HCT116 (cell line): ENCODE data around the gene NARF. TPM values are rescaled to one million over a fixed set of nuclear protein-coding genes. Genes with fewer than 3 reads are reported as not detected.

Experiments
- ATAC-seq: fragments of 200-7000 bp; cut with Tn5 transposase; 2 replicates; pipeline ENCODE4 v1.9.1; 2020; ENCODE audit warnings: mild to moderate bottlenecking, moderate library complexity
- BruUV-seq: library from RNA; stranded (reverse); fragments of 400-500 nt; replicated peaks from 2 replicates; lab custom pipeline; 2021; lab: Mats Ljungman, UMichigan
- CTCF ChIA-PET: fragments of 300-600 bp; sonication (Branson Sonifier 250); formaldehyde crosslinking; loops from one replicate; lab custom pipeline; 2021; ENCODE audit warnings: antibody characterized with exemption; lab: Charles Lee
- POLR2A ChIA-PET: fragments of 300-600, 350-600 bp; sonication (Branson Sonifier 250); formaldehyde crosslinking; loops from one replicate; lab custom pipeline; 2021; ENCODE audit warnings: antibody characterized with exemption; lab: Charles Lee
- RAD21 ChIA-PET, 2 experiments: fragments of 300-600 bp; sonication (Branson Sonifier 250); formaldehyde crosslinking; loops; one replicate each; lab custom pipeline; 2023; ENCODE audit warnings: low total read pairs in 2 of 2; ENCODE audit not compliant: uncharacterized antibody in 2 of 2, unreplicated experiment in 2 of 2, low non-redundant PET in 1 of 2; lab: Charles Lee
- DNase-seq: peaks from one replicate; pipeline ENCODE4 v3.0.0-alpha.2; 2010; ENCODE audit warnings: low read depth, low spot score
- H2AFZ ChIP-seq: fragments of 200-600 bp; shearing (Covaris generic), sonication (generic); 2 replicates; pipeline ENCODE4 v1.6.1; 2017; ENCODE audit warnings: low read depth, mixed run types, mixed read lengths, antibody characterized with exemption, low read length; ENCODE audit not compliant: poor library complexity, severe bottlenecking
- H3K27ac ChIP-seq: 2 replicates; pipeline ENCODE4 v1.5.1; 2012; ENCODE audit warnings: low read depth, low read length
- H3K27me3 ChIP-seq: fragments of 200-600 bp; sonication (generic); 2 replicates; pipeline ENCODE4 v1.6.1; 2016; ENCODE audit warnings: mixed run types, low read length, mixed read lengths; ENCODE audit not compliant: insufficient read depth
- H3K36me3 ChIP-seq, 2 experiments: fragments of 200-500 bp in 1 of 2; fragments of 200-600 bp in 1 of 2; sonication (Bioruptor generic) in 1 of 2; sonication (generic) in 1 of 2; 2 replicates each; pipeline versions ENCODE4 v1.5.1 to v1.6.1; 2014 to 2016; ENCODE audit warnings: low read length in 2 of 2, inconsistent platforms in 1 of 2, mixed read lengths in 1 of 2, mixed run types in 1 of 2; ENCODE audit not compliant: insufficient read depth in 2 of 2, control insufficient read depth in 1 of 2
- H3K4me1 ChIP-seq, 2 experiments: fragments of 200-600 bp in 1 of 2; sonication (generic) in 1 of 2; 2 replicates each; pipeline versions ENCODE4 v1.5.1 to v1.6.1; 2012 to 2017; ENCODE audit warnings: low read length in 2 of 2, inconsistent platforms in 1 of 2, mild to moderate bottlenecking in 1 of 2, mixed read lengths in 1 of 2, mixed run types in 1 of 2, moderate library complexity in 1 of 2; ENCODE audit not compliant: insufficient read depth in 2 of 2, control insufficient read depth in 1 of 2
- H3K4me2 ChIP-seq: fragments of 200-600 bp; sonication (generic); 2 replicates; pipeline ENCODE4 v1.6.1; 2017; ENCODE audit warnings: mixed run types, low read length, mixed read lengths
- H3K4me3 ChIP-seq, 2 experiments: fragments of 200-600 bp in 1 of 2; sonication (generic) in 1 of 2; replicated peaks in 1 of 2; 2 replicates each; pipeline ENCODE4 v1.5.1; 2011 to 2016; ENCODE audit warnings: low read length in 2 of 2, control low read depth in 1 of 2, low read depth in 1 of 2, mild to moderate bottlenecking in 1 of 2, mixed read lengths in 1 of 2, mixed run types in 1 of 2
- H3K79me2 ChIP-seq: fragments of 200-600 bp; sonication (generic); 2 replicates; pipeline ENCODE4 v1.6.1; 2017; ENCODE audit warnings: mild to moderate bottlenecking, mixed run types, low read length, moderate library complexity, mixed read lengths; ENCODE audit not compliant: insufficient read depth
- H3K9ac ChIP-seq: fragments of 200-600 bp; sonication (generic); 2 replicates; pipeline ENCODE4 v1.6.1; 2016; ENCODE audit warnings: low read length, mixed read lengths
- H3K9me2 ChIP-seq: fragments of 200-600 bp; sonication (generic), shearing (Covaris generic); 2 replicates; pipeline ENCODE4 v1.6.1; 2017; ENCODE audit warnings: mixed run types, mild to moderate bottlenecking, moderate library complexity; ENCODE audit not compliant: insufficient read depth
- H3K9me3 ChIP-seq, 2 experiments: fragments of 200-500 bp in 1 of 2; fragments of 200-600 bp in 1 of 2; sonication (Bioruptor generic) in 1 of 2; sonication (generic) in 1 of 2; 2 replicates each; pipeline ENCODE4 v1.6.1; 2014 to 2017; ENCODE audit warnings: low read length in 2 of 2, mixed read lengths in 2 of 2, inconsistent platforms in 1 of 2, low read depth in 1 of 2, mild to moderate bottlenecking in 1 of 2, mixed run types in 1 of 2, moderate library complexity in 1 of 2; ENCODE audit not compliant: control insufficient read depth in 1 of 2, insufficient read depth in 1 of 2
- H4K20me1 ChIP-seq: fragments of 200-600 bp; sonication (generic), shearing (Covaris generic); 2 replicates; pipeline ENCODE4 v1.6.1; 2017; ENCODE audit warnings: mixed run types, mild to moderate bottlenecking, moderate library complexity; ENCODE audit not compliant: insufficient read depth
- CBX3 ChIP-seq: IDR thresholded peaks from 2 replicates; pipeline ENCODE4 v1.6.1; 2012; ENCODE audit warnings: low read depth
- CEBPB ChIP-seq: IDR thresholded peaks from 2 replicates; pipeline ENCODE4 v1.6.1; 2012; ENCODE audit warnings: low read depth
- EGR1 ChIP-seq: IDR thresholded peaks from 2 replicates; pipeline ENCODE4 v1.6.1; 2012; ENCODE audit warnings: low read depth
- ELF1 ChIP-seq: IDR thresholded peaks from 2 replicates; pipeline ENCODE4 v1.6.1; 2012; ENCODE audit warnings: low read depth, borderline replicate concordance
- FOSL1 ChIP-seq: IDR thresholded peaks from 2 replicates; pipeline ENCODE4 v1.6.1; 2012; ENCODE audit warnings: low read depth
- JUND ChIP-seq: IDR thresholded peaks from 2 replicates; pipeline ENCODE4 v1.6.1; 2012
- POLR2A ChIP-seq: IDR thresholded peaks from 2 replicates; pipeline ENCODE4 v1.7.0; 2011; ENCODE audit warnings: borderline replicate concordance; ENCODE audit not compliant: insufficient read depth, insufficient read length; ENCODE audit errors: extremely low read depth
- RAD21 ChIP-seq: IDR thresholded peaks from 2 replicates; pipeline ENCODE4 v1.6.1; 2012; ENCODE audit warnings: low read depth, mild to moderate bottlenecking
- REST ChIP-seq: IDR thresholded peaks from 2 replicates; pipeline ENCODE4 v1.6.1; 2012; ENCODE audit warnings: low read depth
- SIN3A ChIP-seq: IDR thresholded peaks from 2 replicates; pipeline ENCODE4 v1.6.1; 2012; ENCODE audit warnings: low read depth
- SRF ChIP-seq: IDR thresholded peaks from 2 replicates; pipeline ENCODE4 v1.6.1; 2012; ENCODE audit warnings: low read depth
- YY1 ChIP-seq: IDR thresholded peaks from 2 replicates; pipeline ENCODE4 v1.6.1; 2011; ENCODE audit warnings: low read length, low read depth, moderate library complexity, mild to moderate bottlenecking; ENCODE audit not compliant: insufficient replicate concordance; ENCODE audit errors: extremely low read depth
- ZBTB33 ChIP-seq: IDR thresholded peaks from 2 replicates; pipeline ENCODE4 v1.6.1; 2011; ENCODE audit warnings: mild to moderate bottlenecking, low read length, moderate library complexity; ENCODE audit not compliant: insufficient replicate concordance; ENCODE audit errors: extremely low read depth
- ZNF274 ChIP-seq: fragments of 200-500 bp; sonication (Bioruptor generic); IDR thresholded peaks from 2 replicates; pipeline ENCODE4 v1.6.1; 2014; ENCODE audit warnings: mild to moderate bottlenecking, low read depth, low read length, inconsistent platforms
- intact Hi-C: fragments of 100-400 bp; cut with micrococcal nuclease; formaldehyde crosslinking; loops from 2 replicates; pipeline ENCODE4 v1.10.0; 2022
- total RNA-seq: library from RNA; stranded (reverse); gene quantifications from one replicate; pipeline ENCODE4 v1.2.1, GENCODE V29; 2021; ENCODE audit not compliant: unreplicated experiment
- TF ChIP-seq, protein P1 (sequence below): IDR thresholded peaks from 2 replicates; pipeline ENCODE4 v1.6.1; 2012

NARF gene
- total RNA-seq, 1 experiment from 2014 or later = 91.8 TPM

- Histone ChIP-seq H3K9ac (no peak overlapping the region), H2AFZ (no peak overlapping the region), H3K9me3 (no peaks in the 10 kb centered on the region), H3K4me3 (no peak overlapping the region), H3K27ac (no peak overlapping the region), H3K9me2 (no peaks in the 10 kb centered on the region), H3K36me3 (peaks cover 36 to 53% of the 10 kb centered on the region in 2 experiments; a peak in 3 of 4 replicates), H3K4me2 (no peak overlapping the region), H4K20me1 (no peaks in the 10 kb centered on the region), H3K79me2 (no peaks in the 10 kb centered on the region), H3K4me1 (no peaks in the 10 kb centered on the region; a peak in 1 of 4 replicates), H3K27me3 (no peaks in the 10 kb centered on the region)
- TF ChIP-seq RAD21 = no peak
- TF ChIP-seq, protein P1, sequence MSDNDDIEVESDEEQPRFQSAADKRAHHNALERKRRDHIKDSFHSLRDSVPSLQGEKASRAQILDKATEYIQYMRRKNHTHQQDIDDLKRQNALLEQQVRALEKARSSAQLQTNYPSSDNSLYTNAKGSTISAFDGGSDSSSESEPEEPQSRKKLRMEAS = no peak
- no peak for TF ChIP-seq CEBPB
- TF ChIP-seq JUND = no peak
- no peak for TF ChIP-seq ZNF274
- no peak for TF ChIP-seq CBX3
- TF ChIP-seq SIN3A = no peak
- no peak for TF ChIP-seq ELF1
- TF ChIP-seq ZBTB33 = no peak
- TF ChIP-seq SRF = no peak
- TF ChIP-seq REST = no peak
- TF ChIP-seq FOSL1 = no peak
- no peak for TF ChIP-seq POLR2A
- no peak for TF ChIP-seq EGR1
- no peak for TF ChIP-seq YY1
- POLR2A ChIA-PET = no interaction called here
- CTCF ChIA-PET = no interaction called here
- intact Hi-C loops = no loop called here
- no TSS peak for BruUV-seq
- ATAC-seq (no peak), DNase-seq (no peak)
- RAD21 ChIA-PET = no interaction called here
Measured at GRCh38 chr17:82483836-82484235, 25.3 kb downstream of the NARF start.
